ENCODE measurements around the gene RASL12.

Gene RASL12

GRCh38 chr15:65072617-65073016 lies 4.8 kb upstream of the RASL12 start:
- DNase-seq, result no peak

GRCh38 chr15:65072027-65072426 lies 4.2 kb upstream of the RASL12 start:
- DNase-seq, result no peak

GRCh38 chr15:65071381-65071811 lies 3.6 kb upstream of the RASL12 start:
- no peak for DNase-seq

- no peak for DNase-seq
Measured at GRCh38 chr15:65069779-65070546, 2.2 kb upstream of the RASL12 start.

- no peak for DNase-seq
Measured at GRCh38 chr15:65069179-65069578, 1.4 kb upstream of the RASL12 start.

- no peak for DNase-seq
Measured at GRCh38 chr15:65068403-65068788, 605 bp upstream of the RASL12 start.

GRCh38 chr15:65067317-65067644 lies 510 bp downstream of the RASL12 start:
- no peak for DNase-seq

- no peak for DNase-seq
Measured at GRCh38 chr15:65066635-65067316, 1.0 kb downstream of the RASL12 start.

- DNase-seq, result no peak
Measured at GRCh38 chr15:65066001-65066634, 1.7 kb downstream of the RASL12 start.

GRCh38 chr15:65062726-65063125 lies 5.1 kb downstream of the RASL12 start:
- DNase-seq, result no peak

GRCh38 chr15:65062061-65062460 lies 5.7 kb downstream of the RASL12 start:
- DNase-seq, result no peak

GRCh38 chr15:65060641-65061397 lies 7.0 kb downstream of the RASL12 start:
- DNase-seq, result no peak

- DNase-seq, result no peak
Measured at GRCh38 chr15:65059931-65060596, 7.7 kb downstream of the RASL12 start.

- no peak for DNase-seq
Measured at GRCh38 chr15:65059369-65059750, 8.4 kb downstream of the RASL12 start.

GRCh38 chr15:65058394-65059368 lies 9.1 kb downstream of the RASL12 start:
- no peak for DNase-seq

- DNase-seq, result no peak
Measured at GRCh38 chr15:65057549-65057940, 10.2 kb downstream of the RASL12 start.

- DNase-seq, result no peak
Measured at GRCh38 chr15:65056868-65057548, 10.8 kb downstream of the RASL12 start.

- DNase-seq, result no peak
Measured at GRCh38 chr15:65056106-65056505, 11.7 kb downstream of the RASL12 start.

- no peak for DNase-seq
Measured at GRCh38 chr15:65055201-65055870, 12.5 kb downstream of the RASL12 start.

All from NCI-H2081 treated with DMSO at 0.1 percent for 48 hours (cell line).